ENCODE data around the gene GNG13. TPM values are rescaled to one million over a fixed set of nuclear protein-coding genes. Genes with fewer than 3 reads are reported as not detected.

Gene GNG13
- polyA plus RNA-seq, 6 donors from 2014 or later, result not detected

Other genes with a start within 250 kb of the GNG13 start
- gene PRR35, start 240.3 kb downstream of the GNG13 start, polyA plus RNA-seq (ENCODE audit: low read depth in 6 of 6), result not detected
- 1 to 10 TPM in 4 of 6 donors, under 1 TPM in 2; 0.90 to 3.4 (median 1.9) TPM for gene NHLRC4, start 233.7 kb downstream of the GNG13 start, polyA plus RNA-seq (ENCODE audit: low read depth in 6 of 6)
- gene PIGQ, start 230.8 kb downstream of the GNG13 start, polyA plus RNA-seq (ENCODE audit: low read depth in 6 of 6), result 10 to 100 TPM in 5 of 6 donors, 1 to 10 TPM in 1; 4.5 to 22.2 (median 12.7) TPM
- 10 to 100 TPM in 2 of 6 donors, 1 to 10 TPM in 4; 6.8 to 14.5 (median 9.4) TPM for gene RAB40C, start 210.7 kb downstream of the GNG13 start, polyA plus RNA-seq (ENCODE audit: low read depth in 6 of 6)
- not detected for gene WFIKKN1, start 169.7 kb downstream of the GNG13 start, polyA plus RNA-seq (ENCODE audit: low read depth in 6 of 6)
- 10 to 100 TPM; 66.3 to 87.6 (median 84.9) TPM for gene METTL26, start 164.4 kb downstream of the GNG13 start, polyA plus RNA-seq (ENCODE audit: low read depth in 6 of 6)
- gene MCRIP2, start 158.9 kb downstream of the GNG13 start, polyA plus RNA-seq (ENCODE audit: low read depth in 6 of 6), result 10 to 100 TPM; 20.8 to 46.6 (median 22.7) TPM
- 1 to 10 TPM in 2 of 6 donors, under 1 TPM in 3, not detected in 1; 0.75 to 2.3 (median 0.90) TPM for gene WDR90, start 151.4 kb downstream of the GNG13 start, polyA plus RNA-seq (ENCODE audit: low read depth in 6 of 6)
- gene RHOT2, start 132.6 kb downstream of the GNG13 start, polyA plus RNA-seq (ENCODE audit: low read depth in 6 of 6), result 10 to 100 TPM; 22.1 to 49.1 (median 35.0) TPM
- gene RHBDL1, start 125.1 kb downstream of the GNG13 start, polyA plus RNA-seq (ENCODE audit: low read depth in 6 of 6), result not detected
- gene STUB1, start 120.3 kb downstream of the GNG13 start, polyA plus RNA-seq (ENCODE audit: low read depth in 6 of 6), result 100 to 1,000 TPM; 121 to 180 (median 128) TPM
- 10 to 100 TPM; 38.1 to 62.6 (median 40.0) TPM for gene JMJD8, start 116.4 kb downstream of the GNG13 start, polyA plus RNA-seq (ENCODE audit: low read depth in 6 of 6)
- gene WDR24, start 110.3 kb downstream of the GNG13 start, polyA plus RNA-seq (ENCODE audit: low read depth in 6 of 6), result 10 to 100 TPM in 4 of 6 donors, 1 to 10 TPM in 2; 4.6 to 16.2 (median 11.4) TPM
- 1 to 10 TPM in 1 of 6 donors, under 1 TPM in 4, not detected in 1; 0.23 to 7.9 (median 0.56) TPM for gene FBXL16, start 94.9 kb downstream of the GNG13 start, polyA plus RNA-seq (ENCODE audit: low read depth in 6 of 6)
- gene METRN, start 85.6 kb downstream of the GNG13 start, polyA plus RNA-seq (ENCODE audit: low read depth in 6 of 6), result 10 to 100 TPM in 1 of 6 donors, 1 to 10 TPM in 4, not detected in 1; 4.0 to 10.2 (median 6.2) TPM
- gene ANTKMT, start 79.6 kb downstream of the GNG13 start, polyA plus RNA-seq (ENCODE audit: low read depth in 6 of 6), result 10 to 100 TPM; 21.5 to 62.0 (median 38.0) TPM
- under 1 TPM in 2 of 6 donors, not detected in 4; 0.41 to 0.95 TPM for gene CCDC78, start 74.3 kb downstream of the GNG13 start, polyA plus RNA-seq (ENCODE audit: low read depth in 6 of 6)
- 1 to 10 TPM; 1.5 to 8.5 (median 2.9) TPM for gene HAGHL, start 73.6 kb downstream of the GNG13 start, polyA plus RNA-seq (ENCODE audit: low read depth in 6 of 6)
- 10 to 100 TPM; 14.1 to 29.6 (median 20.5) TPM for gene CIAO3, start 59.7 kb downstream of the GNG13 start, polyA plus RNA-seq (ENCODE audit: low read depth in 6 of 6)
- not detected for gene MSLN, start 40.0 kb downstream of the GNG13 start, polyA plus RNA-seq (ENCODE audit: low read depth in 6 of 6)
- gene RPUSD1, start 12.4 kb downstream of the GNG13 start, polyA plus RNA-seq (ENCODE audit: low read depth in 6 of 6), result 10 to 100 TPM; 24.5 to 43.9 (median 33.7) TPM
- 1 to 10 TPM; 3.4 to 8.4 (median 4.6) TPM for gene CHTF18, start 12.1 kb downstream of the GNG13 start, polyA plus RNA-seq (ENCODE audit: low read depth in 6 of 6)
- gene LMF1, start 170.2 kb upstream of the GNG13 start, polyA plus RNA-seq (ENCODE audit: low read depth in 6 of 6), result 10 to 100 TPM in 5 of 6 donors, 1 to 10 TPM in 1; 8.2 to 19.6 (median 13.2) TPM
- gene SOX8, start 181.0 kb upstream of the GNG13 start, polyA plus RNA-seq (ENCODE audit: low read depth in 6 of 6), result not detected